Measurements from ENCODE around the gene DNAJC1. TPM values are rescaled to one million over a fixed set of nuclear protein-coding genes. Genes with fewer than 3 reads are reported as not detected.

The DNAJC1 gene
- total and polyA plus RNA-seq, 2 donors (not counting 3 experiments of a cell fraction or from before 2014, with no cell fraction given): 11.2 to 19.7 TPM

GRCh38 chr10:21769041-21769440 is 234.5 kb downstream of the DNAJC1 start:
- BruUV-seq (replicated peaks): no TSS peak
- Histone ChIP-seq H3K27ac (ENCODE audit: insufficient read depth, low read depth, low read length) (no peak overlapping the region), H3K4me3 (replicated peaks in 1 of 3; ENCODE audit: insufficient read depth in 1 of 3, low read depth in 1 of 3, low read length in 3 of 3) (no peak overlapping the region), H4K20me1 (replicated peaks; ENCODE audit: control insufficient read depth, extremely low read depth, insufficient read depth, low read length) (no peaks in the 10 kb centered on the region), H3K4me1 (ENCODE audit: control insufficient read depth, extremely low read depth, insufficient read depth, low read length) (no peaks in the 10 kb centered on the region), H3K9me3 (replicated peaks; ENCODE audit: control insufficient read depth, insufficient read depth, low read length) (no peaks in the 10 kb centered on the region), H2AFZ (ENCODE audit: low read depth, low read length) (no peak overlapping the region), H3K36me3 (ENCODE audit: control insufficient read depth in 2 of 2, extremely low read depth in 1 of 2, insufficient read depth in 2 of 2, low read length in 2 of 2) (no peaks in the 10 kb centered on the region), H3K4me2 (ENCODE audit: insufficient read depth, low read length) (no peak overlapping the region), H3K27me3 (ENCODE audit: control insufficient read depth in 2 of 2, insufficient read depth in 2 of 2, low read length in 2 of 2) (no peaks in the 10 kb centered on the region), H3K9ac (replicated peaks; ENCODE audit: extremely low read depth, insufficient read depth, low read length) (no peak overlapping the region), H3K9me1 (replicated peaks; ENCODE audit: control insufficient read depth, extremely low read depth, insufficient read depth, low read length) (no peaks in the 10 kb centered on the region), H3K79me2 (ENCODE audit: control insufficient read depth, insufficient read depth, low read length) (no peaks in the 10 kb centered on the region)
- intact Hi-C loops (cut with micrococcal nuclease): loop anchor here (10.0 kb wide), 1 partner anchor 186 kb away; no protein-coding TSS in a partner anchor
- no peak for FAIRE-seq
- ChIA-PET CTCF (no interaction called here), POLR2A (no interaction called here)
- no peak for TF ChIP-seq GATA2 (IDR thresholded peaks at IDR 0.05; ENCODE audit: insufficient read depth, insufficient read length, low read depth, low read length)
- TF ChIP-seq POLR2AphosphoS5 (IDR thresholded peaks at IDR 0.05; ENCODE audit: insufficient read depth, low read depth, low read length): no peak
- no peak for TF ChIP-seq FOS (IDR thresholded peaks at IDR 0.05; ENCODE audit: borderline replicate concordance, insufficient read depth, low read length)
- no peak for TF ChIP-seq POLR2A (IDR thresholded peaks at IDR 0.05; ENCODE audit: low read depth, low read length)
- no peak for TF ChIP-seq MYC (IDR thresholded peaks at IDR 0.05; ENCODE audit: low read depth, low read length)
- TF ChIP-seq, protein P1, sequence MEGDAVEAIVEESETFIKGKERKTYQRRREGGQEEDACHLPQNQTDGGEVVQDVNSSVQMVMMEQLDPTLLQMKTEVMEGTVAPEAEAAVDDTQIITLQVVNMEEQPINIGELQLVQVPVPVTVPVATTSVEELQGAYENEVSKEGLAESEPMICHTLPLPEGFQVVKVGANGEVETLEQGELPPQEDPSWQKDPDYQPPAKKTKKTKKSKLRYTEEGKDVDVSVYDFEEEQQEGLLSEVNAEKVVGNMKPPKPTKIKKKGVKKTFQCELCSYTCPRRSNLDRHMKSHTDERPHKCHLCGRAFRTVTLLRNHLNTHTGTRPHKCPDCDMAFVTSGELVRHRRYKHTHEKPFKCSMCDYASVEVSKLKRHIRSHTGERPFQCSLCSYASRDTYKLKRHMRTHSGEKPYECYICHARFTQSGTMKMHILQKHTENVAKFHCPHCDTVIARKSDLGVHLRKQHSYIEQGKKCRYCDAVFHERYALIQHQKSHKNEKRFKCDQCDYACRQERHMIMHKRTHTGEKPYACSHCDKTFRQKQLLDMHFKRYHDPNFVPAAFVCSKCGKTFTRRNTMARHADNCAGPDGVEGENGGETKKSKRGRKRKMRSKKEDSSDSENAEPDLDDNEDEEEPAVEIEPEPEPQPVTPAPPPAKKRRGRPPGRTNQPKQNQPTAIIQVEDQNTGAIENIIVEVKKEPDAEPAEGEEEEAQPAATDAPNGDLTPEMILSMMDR (IDR thresholded peaks at IDR 0.05; ENCODE audit: extremely low read depth in 1 of 2, insufficient read depth in 1 of 2, low read depth in 1 of 2, low read length in 2 of 2): no peak
- no peak for TF ChIP-seq EZH2 (IDR thresholded peaks at IDR 0.05; ENCODE audit: borderline replicate concordance, low read depth, low read length, severe bottlenecking)
- DNase-seq (ENCODE audit: low read depth, low spot score): no peak
- dilution Hi-C loops (cut with MboI; ENCODE audit: extremely low pct_ligation_motif_present, low sequenced_read_pairs): no loop called here

Measured in endothelial cell of umbilical vein (primary cell).